GM19238 (cell line): ENCODE data around the gene B9D1.

Experiments
- DNase-seq: peaks from one replicate; pipeline ENCODE4 v3.0.0; 2011; ENCODE audit warnings: low spot score; ENCODE audit not compliant: insufficient read length

Gene B9D1

GRCh38 chr17:19376811-19377210, 14.3 kb upstream of the B9D1 start:
- no peak for DNase-seq

- no peak for DNase-seq
Observed at GRCh38 chr17:19375732-19376131, 13.2 kb upstream of the B9D1 start.

GRCh38 chr17:19374136-19374535, 11.6 kb upstream of the B9D1 start:
- no peak for DNase-seq

GRCh38 chr17:19372866-19373504, 10.5 kb upstream of the B9D1 start:
- no peak for DNase-seq

GRCh38 chr17:19372439-19372838, 9.9 kb upstream of the B9D1 start:
- no peak for DNase-seq

GRCh38 chr17:19372011-19372370, 9.5 kb upstream of the B9D1 start:
- DNase-seq, result no peak

- no peak for DNase-seq
Observed at GRCh38 chr17:19371259-19372010, 8.9 kb upstream of the B9D1 start.

GRCh38 chr17:19370493-19370960, 8.0 kb upstream of the B9D1 start:
- peak; percentile 47 for DNase-seq

GRCh38 chr17:19369846-19370492, 7.4 kb upstream of the B9D1 start:
- DNase-seq, result no peak

- no peak for DNase-seq
Observed at GRCh38 chr17:19369107-19369778, 6.7 kb upstream of the B9D1 start.

- no peak for DNase-seq
Observed at GRCh38 chr17:19368229-19368628, 5.7 kb upstream of the B9D1 start.

GRCh38 chr17:19366637-19366972, 4.1 kb upstream of the B9D1 start:
- DNase-seq, result no peak

- DNase-seq, result no peak
Observed at GRCh38 chr17:19365833-19366636, 3.5 kb upstream of the B9D1 start.

- no peak for DNase-seq
Observed at GRCh38 chr17:19365499-19365817, 2.9 kb upstream of the B9D1 start.

- DNase-seq, result no peak
Observed at GRCh38 chr17:19364699-19365498, 2.4 kb upstream of the B9D1 start.

- no peak for DNase-seq
Observed at GRCh38 chr17:19363460-19364035, 1.0 kb upstream of the B9D1 start.

- DNase-seq, result no peak
Observed at GRCh38 chr17:19363114-19363438, 553 bp upstream of the B9D1 start.

GRCh38 chr17:19361944-19362276, 613 bp downstream of the B9D1 start:
- no peak for DNase-seq

- no peak for DNase-seq
Observed at GRCh38 chr17:19361326-19361725, 1.2 kb downstream of the B9D1 start.

GRCh38 chr17:19360772-19361171, 1.8 kb downstream of the B9D1 start:
- no peak for DNase-seq

- no peak for DNase-seq
Observed at GRCh38 chr17:19359856-19360255, 2.7 kb downstream of the B9D1 start.
